Hindlimb muscle (tissue), 1 donor: ENCODE data around the gene CIAO2B. TPM values are rescaled to one million over a fixed set of nuclear protein-coding genes. Genes with fewer than 3 reads are reported as not detected.

ENCODE experiments used
- DNase-seq: peaks from one replicate; pipeline ENCODE4 v3.0.0-alpha.2; 2013
- polyA plus RNA-seq: library from polyadenylated mRNA; unstranded; fragments of 120-200 nt; gene quantifications from one replicate; pipeline ENCODE4 v1.2.1, GENCODE V29; 2013; ENCODE audit not compliant: insufficient read length

Gene CIAO2B
- polyA plus RNA-seq, 1 donor: 88.3 TPM

DNA sequence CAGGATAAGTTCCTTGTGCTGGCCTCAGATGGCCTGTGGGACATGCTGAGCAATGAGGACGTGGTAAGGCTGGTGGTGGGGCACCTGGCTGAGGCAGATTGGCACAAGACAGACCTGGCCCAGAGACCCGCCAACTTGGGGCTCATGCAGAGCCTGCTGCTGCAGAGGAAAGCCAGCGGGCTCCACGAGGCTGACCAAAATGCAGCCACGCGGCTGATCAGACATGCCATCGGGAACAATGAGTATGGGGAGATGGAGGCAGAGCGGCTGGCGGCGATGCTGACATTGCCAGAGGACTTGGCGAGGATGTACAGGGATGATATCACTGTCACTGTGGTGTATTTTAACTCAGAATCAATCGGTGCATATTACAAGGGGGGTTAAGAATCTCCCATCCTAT lies 48.7 kb downstream of the CIAO2B start:
- DNase-seq: no peak

DNA sequence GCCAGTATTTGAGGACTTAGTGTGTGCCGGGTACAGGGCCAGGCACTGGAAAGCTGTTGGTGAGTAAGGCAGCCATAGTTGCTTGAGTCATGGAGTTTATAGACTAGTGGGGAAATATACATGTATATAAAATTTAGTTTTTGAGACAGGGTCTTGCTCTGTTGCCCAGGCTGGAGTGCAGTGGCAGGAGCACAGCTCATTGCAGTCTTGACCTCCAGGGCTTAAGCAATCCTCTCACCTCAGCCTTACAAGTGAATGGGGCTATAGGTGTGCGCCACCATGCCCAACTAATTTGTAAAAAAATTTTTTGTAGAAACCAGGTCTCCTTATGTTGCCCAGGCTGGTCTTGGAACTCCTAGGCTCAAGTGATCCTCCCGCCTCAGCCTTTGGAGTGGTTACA lies 51.5 kb downstream of the CIAO2B start:
- DNase-seq: no peak

Other genes with a start within 250 kb of the CIAO2B start
- 8.0 TPM for gene CMTM4, start 237.7 kb downstream of the CIAO2B start, polyA plus RNA-seq
- 79.5 TPM for gene DYNC1LI2, start 182.8 kb downstream of the CIAO2B start, polyA plus RNA-seq
- not detected for gene TERB1, start 132.8 kb downstream of the CIAO2B start, polyA plus RNA-seq
- 36.5 TPM for gene NAE1, start 103.4 kb downstream of the CIAO2B start, polyA plus RNA-seq
- not detected for gene CA7, start 90.0 kb downstream of the CIAO2B start, polyA plus RNA-seq
- gene PDP2, start 53.9 kb downstream of the CIAO2B start, polyA plus RNA-seq: 3.0 TPM
- gene CDH16, start 15.5 kb downstream of the CIAO2B start, polyA plus RNA-seq: not detected
- gene RRAD, start 8.9 kb downstream of the CIAO2B start, polyA plus RNA-seq: 3.1 TPM
- gene CES2, start 1.1 kb upstream of the CIAO2B start, polyA plus RNA-seq: 28.6 TPM
- 0.37 TPM for gene CES3, start 26.9 kb upstream of the CIAO2B start, polyA plus RNA-seq
- gene CES4A, start 54.2 kb upstream of the CIAO2B start, polyA plus RNA-seq: 2.6 TPM
- gene CBFB, start 94.7 kb upstream of the CIAO2B start, polyA plus RNA-seq: 37.7 TPM
- 20.8 TPM for gene PHAF1, start 175.5 kb upstream of the CIAO2B start, polyA plus RNA-seq
- gene B3GNT9, start 216.6 kb upstream of the CIAO2B start, polyA plus RNA-seq: 10.9 TPM
- 5.9 TPM for gene TRADD, start 225.5 kb upstream of the CIAO2B start, polyA plus RNA-seq
- gene FBXL8, start 225.6 kb upstream of the CIAO2B start, polyA plus RNA-seq: 2.5 TPM
- gene HSF4, start 230.3 kb upstream of the CIAO2B start, polyA plus RNA-seq: 5.3 TPM
- 44.3 TPM for gene NOL3, start 236.1 kb upstream of the CIAO2B start, polyA plus RNA-seq
- 22.9 TPM for gene MATCAP1, start 249.6 kb upstream of the CIAO2B start, polyA plus RNA-seq